RWPE2 (cell line): ENCODE results near the gene NSD1.
A peak's percentile ranks its signal among the peaks of the same experiment; 100 is the strongest.

ENCODE experiments used
- ATAC-seq: fragments of 200-7000 bp; cut with Tn5 transposase; 3 replicates; pipeline ENCODE4 v1.9.1; 2021; ENCODE audit warnings: low read depth
- DNase-seq: peaks from one replicate; pipeline ENCODE4 v3.0.0-alpha.2; 2020; ENCODE audit warnings: low spot score
- H3K27ac ChIP-seq: fragments of 450-650 bp; 2 replicates; pipeline ENCODE4 v1.5.1; 2017; ENCODE audit warnings: mild to moderate bottlenecking; ENCODE audit not compliant: poor library complexity, severe bottlenecking
- H3K27me3 ChIP-seq: fragments of 250-450 bp; sonication (Bioruptor Pico); 2 replicates; pipeline ENCODE4 v1.5.1; 2021; ENCODE audit warnings: mild to moderate bottlenecking, moderate library complexity; ENCODE audit not compliant: insufficient read depth, poor library complexity, severe bottlenecking
- H3K36me3 ChIP-seq: fragments of 250-450 bp; sonication (Bioruptor Pico); 2 replicates; pipeline ENCODE4 v1.5.1; 2020; ENCODE audit warnings: low read depth, mild to moderate bottlenecking, moderate library complexity
- H3K4me1 ChIP-seq: fragments of 250-450 bp; sonication (Bioruptor Pico); 2 replicates; pipeline ENCODE4 v1.5.1; 2021; ENCODE audit warnings: mild to moderate bottlenecking, moderate library complexity; ENCODE audit not compliant: insufficient read depth, poor library complexity, severe bottlenecking
- H3K4me3 ChIP-seq: fragments of 250-450 bp; sonication (Bioruptor Pico); 2 replicates; pipeline ENCODE4 v1.5.1; 2021; ENCODE audit warnings: mild to moderate bottlenecking, moderate library complexity; ENCODE audit not compliant: severe bottlenecking
- H3K9me3 ChIP-seq: fragments of 250-450 bp; sonication (Bioruptor Pico); 2 replicates; pipeline ENCODE4 v1.5.1; 2021; ENCODE audit warnings: mild to moderate bottlenecking, moderate library complexity; ENCODE audit not compliant: severe bottlenecking
- CTCF ChIP-seq: fragments of 450-650 bp; IDR thresholded peaks from one replicate; pipeline ENCODE4 v1.5.1; 2017; ENCODE audit warnings: mild to moderate bottlenecking, moderate library complexity; ENCODE audit not compliant: poor library complexity, severe bottlenecking

NSD1 gene

GRCh38 chr5:177189965-177190364 is 56.4 kb downstream of the NSD1 start:
- peaks cover 31% of the 10 kb centered on the region for H3K36me3 ChIP-seq
- H3K4me1 ChIP-seq, result peaks cover 19% of the 10 kb centered on the region
- no peaks in the 10 kb centered on the region for H3K27me3 ChIP-seq
- ATAC-seq, result no peak
- H3K27ac ChIP-seq, result no peak overlapping the region
- no peak overlapping the region for H3K4me3 ChIP-seq
- DNase-seq, result no peak
- no peaks in the 10 kb centered on the region for H3K9me3 ChIP-seq
- no peak for TF ChIP-seq CTCF

GRCh38 chr5:177194268-177194667 is 60.7 kb downstream of the NSD1 start:
- DNase-seq (peak; percentile 72), ATAC-seq (peak; percentile 99)
- Histone ChIP-seq H3K9me3 (no peaks in the 10 kb centered on the region), H3K4me3 (no peak overlapping the region), H3K36me3 (peaks cover 67% of the 10 kb centered on the region), H3K27me3 (no peaks in the 10 kb centered on the region), H3K4me1 (peaks cover 16% of the 10 kb centered on the region), H3K27ac (peak overlapping the region; percentile 63)
- TF ChIP-seq CTCF, result no peak

GRCh38 chr5:177195307-177195952 is 61.9 kb downstream of the NSD1 start:
- Histone ChIP-seq H3K4me3 (no peak overlapping the region), H3K4me1 (peaks cover 10% of the 10 kb centered on the region), H3K27ac (peak overlapping the region; percentile 63), H3K9me3 (no peaks in the 10 kb centered on the region), H3K36me3 (peaks cover 72% of the 10 kb centered on the region), H3K27me3 (no peaks in the 10 kb centered on the region)
- ATAC-seq, result no peak
- no peak for TF ChIP-seq CTCF
- DNase-seq, result no peak

- peaks cover 8% of the 10 kb centered on the region for H3K4me1 ChIP-seq
- no peaks in the 10 kb centered on the region for H3K9me3 ChIP-seq
- TF ChIP-seq CTCF, result no peak
- peaks cover 85% of the 10 kb centered on the region for H3K36me3 ChIP-seq
- no peak for DNase-seq
- no peak for ATAC-seq
- no peak overlapping the region for H3K4me3 ChIP-seq
- no peak overlapping the region for H3K27ac ChIP-seq
- no peaks in the 10 kb centered on the region for H3K27me3 ChIP-seq
Observed at GRCh38 chr5:177198738-177199137, 65.2 kb downstream of the NSD1 start.

- TF ChIP-seq CTCF, result no peak
- Histone ChIP-seq H3K4me1 (no peaks in the 10 kb centered on the region), H3K36me3 (peaks cover 91% of the 10 kb centered on the region), H3K27me3 (no peaks in the 10 kb centered on the region), H3K27ac (no peak overlapping the region), H3K4me3 (no peak overlapping the region), H3K9me3 (no peaks in the 10 kb centered on the region)
- DNase-seq (no peak), ATAC-seq (no peak)
Observed at GRCh38 chr5:177204281-177204680, 70.7 kb downstream of the NSD1 start.
